Measurements from ENCODE around the gene SLC12A4. TPM values are rescaled to one million over a fixed set of nuclear protein-coding genes. Genes with fewer than 3 reads are reported as not detected.
"Not testable (repeated sequence)": the region's sequence is repeated elsewhere in the genome, so short reads cannot be mapped to it uniquely, and the experiment has no call there.

Gene SLC12A4
- total and polyA plus RNA-seq, 2 of the 13 experiments (the other 11 are each of a cell fraction or from before 2014, with no cell fraction given): 65.1 to 84.3 TPM

DNA sequence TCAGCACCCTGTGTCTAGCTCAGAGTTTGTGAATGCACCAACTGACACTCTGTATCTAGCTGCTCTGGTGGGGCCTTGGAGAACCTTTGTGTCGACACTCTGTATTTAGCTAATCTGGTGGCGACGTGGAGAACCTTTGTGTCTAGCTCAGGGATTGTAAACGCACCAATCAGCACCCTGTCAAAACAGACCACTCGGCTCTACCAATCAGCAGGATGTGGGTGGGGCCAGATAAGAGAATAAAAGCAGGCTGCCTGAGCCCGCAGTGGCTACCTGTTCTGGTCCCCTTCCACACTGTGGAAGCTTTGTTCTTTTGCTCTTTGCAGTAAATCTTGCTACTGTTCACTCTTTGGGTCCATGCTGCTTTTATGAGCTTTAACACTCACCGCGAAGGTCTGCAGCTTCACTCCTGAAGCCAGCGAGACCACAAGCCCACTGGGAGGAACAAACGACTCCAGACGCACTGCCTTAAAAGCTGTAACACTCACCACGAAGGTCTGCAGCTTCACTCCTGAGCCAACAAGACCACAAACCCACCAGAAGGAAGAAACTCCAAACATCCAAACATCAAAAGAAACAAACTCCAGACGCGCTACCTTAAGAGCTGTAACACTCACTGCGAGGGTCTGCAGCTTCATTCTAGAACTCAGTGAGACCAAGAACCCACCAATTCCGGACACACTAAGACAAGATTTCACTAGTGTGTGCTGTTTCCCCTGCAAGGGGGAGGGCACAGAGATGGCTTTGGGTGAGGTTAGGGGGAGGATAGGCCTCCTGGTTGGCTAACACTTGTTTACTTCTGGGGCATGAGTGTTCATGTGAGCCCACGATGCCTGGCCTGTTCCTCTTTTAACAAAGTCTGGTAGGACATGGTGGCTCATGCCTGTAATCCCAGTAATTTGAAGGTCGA, 30.6 kb upstream of the SLC12A4 start, which contains the start of gene DPEP2 (continued):
- not testable (repeated sequence) for TF ChIP-seq FOXA1, TCF12, SP1 (IDR thresholded peaks at IDR 0.05)
- TF ChIP-seq FOXA1 (CRISPR knock-in tag; IDR thresholded peaks at IDR 0.05) (peak; percentile 45; the same call in 1 of the 2 replicates), FOXK1 (CRISPR knock-in tag; IDR thresholded peaks at IDR 0.05; ENCODE audit: borderline replicate concordance, low read depth) (peak; percentile 64), SKI (IDR thresholded peaks at IDR 0.05; ENCODE audit: partially characterized antibody) (peak; percentile 54), GTF2F1 (IDR thresholded peaks at IDR 0.05; ENCODE audit: low read length) (peak; percentile 85; the same call in 1 of the 2 replicates), KAT8 (CRISPR knock-in tag; IDR thresholded peaks at IDR 0.05) (peak; percentile 47; the same call in 1 of the 2 replicates), SALL1 (CRISPR knock-in tag; IDR thresholded peaks at IDR 0.05) (0 out of 2 replicates have a peak, but pooled peaks have one; percentile 39), GATAD2A (CRISPR knock-in tag; IDR thresholded peaks at IDR 0.05) (peak; percentile 21; the same call in 1 of the 2 replicates), ARID2 (CRISPR knock-in tag; IDR thresholded peaks at IDR 0.05; ENCODE audit: borderline replicate concordance) (peak; percentile 68; the same call in 1 of the 2 replicates), ETV5 (CRISPR knock-in tag; IDR thresholded peaks at IDR 0.05; ENCODE audit: borderline replicate concordance) (0 out of 2 replicates have a peak, but pooled peaks have one; percentile 17), ELF3 (CRISPR knock-in tag; IDR thresholded peaks at IDR 0.05) (0 out of 2 replicates have a peak, but pooled peaks have one; percentile 18), RBFOX2 (IDR thresholded peaks at IDR 0.05; ENCODE audit: low read depth, low read length) (0 out of 2 replicates have a peak, but pooled peaks have one; percentile 28), TP53 (CRISPR knock-in tag; conservative IDR thresholded peaks at IDR 0.05) (0 out of 2 replicates have a peak, but pooled peaks have one; percentile 52), TCF12 (CRISPR knock-in tag; IDR thresholded peaks at IDR 0.05) (0 out of 2 replicates have a peak, but pooled peaks have one; percentile 55), TOPORS (CRISPR knock-in tag; IDR thresholded peaks at IDR 0.05) (0 out of 2 replicates have a peak, but pooled peaks have one; percentile 77), ZNF350 (CRISPR knock-in tag; IDR thresholded peaks at IDR 0.05; ENCODE audit: borderline replicate concordance, low read depth) (peak; percentile 47; the same call in 1 of the 2 replicates), POLR2A (IDR thresholded peaks at IDR 0.05; ENCODE audit: insufficient read depth in 1 of 2, low read depth in 2 of 2, low read length in 2 of 2) (peak; percentile 75 to 86), POGZ (CRISPR knock-in tag; IDR thresholded peaks at IDR 0.05) (peak; percentile 92), RXRB (CRISPR knock-in tag; IDR thresholded peaks at IDR 0.05; ENCODE audit: borderline replicate concordance) (peak; percentile 46; the same call in 1 of the 2 replicates), ZSCAN9 (CRISPR knock-in tag; IDR thresholded peaks at IDR 0.05; ENCODE audit: borderline replicate concordance) (peak; percentile 68; the same call in 1 of the 2 replicates), SNAPC2 (CRISPR knock-in tag; IDR thresholded peaks at IDR 0.05) (peak; percentile 37; the same call in 1 of the 2 replicates), SP1 (CRISPR knock-in tag; IDR thresholded peaks at IDR 0.05) (peak; percentile 36; the same call in 1 of the 2 replicates)
- TF ChIP-seq, protein P1, sequence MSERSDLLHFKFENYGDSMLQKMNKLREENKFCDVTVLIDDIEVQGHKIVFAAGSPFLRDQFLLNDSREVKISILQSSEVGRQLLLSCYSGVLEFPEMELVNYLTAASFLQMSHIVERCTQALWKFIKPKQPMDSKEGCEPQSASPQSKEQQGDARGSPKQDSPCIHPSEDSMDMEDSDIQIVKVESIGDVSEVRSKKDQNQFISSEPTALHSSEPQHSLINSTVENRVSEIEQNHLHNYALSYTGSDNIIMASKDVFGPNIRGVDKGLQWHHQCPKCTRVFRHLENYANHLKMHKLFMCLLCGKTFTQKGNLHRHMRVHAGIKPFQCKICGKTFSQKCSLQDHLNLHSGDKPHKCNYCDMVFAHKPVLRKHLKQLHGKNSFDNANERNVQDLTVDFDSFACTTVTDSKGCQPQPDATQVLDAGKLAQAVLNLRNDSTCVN (CRISPR knock-in tag; IDR thresholded peaks at IDR 0.05; ENCODE audit: borderline replicate concordance): peak; percentile 34; the same call in 1 of the 2 replicates
- TF ChIP-seq, protein P2, sequence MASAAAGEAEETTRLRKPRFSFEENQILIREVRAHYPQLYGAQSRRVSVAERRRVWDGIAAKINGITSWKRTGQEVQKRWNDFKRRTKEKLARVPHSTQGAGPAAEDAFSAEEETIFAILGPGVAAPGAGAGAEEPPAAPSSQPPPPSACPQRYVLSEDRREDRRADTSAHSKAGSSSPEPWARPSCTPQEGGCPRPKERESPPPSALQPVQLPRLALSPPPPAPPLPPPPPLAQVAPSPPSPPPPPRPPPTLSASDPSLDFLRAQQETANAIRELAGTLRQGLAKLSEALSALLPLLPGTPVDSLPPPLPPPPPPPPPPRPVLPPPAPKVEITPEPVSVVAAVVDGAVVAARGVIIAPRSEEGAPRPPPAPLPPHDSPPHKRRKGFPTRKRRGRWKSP (CRISPR knock-in tag; IDR thresholded peaks at IDR 0.05): peak; percentile 18; the same call in 1 of the 2 replicates
- TF ChIP-seq, protein P3, sequence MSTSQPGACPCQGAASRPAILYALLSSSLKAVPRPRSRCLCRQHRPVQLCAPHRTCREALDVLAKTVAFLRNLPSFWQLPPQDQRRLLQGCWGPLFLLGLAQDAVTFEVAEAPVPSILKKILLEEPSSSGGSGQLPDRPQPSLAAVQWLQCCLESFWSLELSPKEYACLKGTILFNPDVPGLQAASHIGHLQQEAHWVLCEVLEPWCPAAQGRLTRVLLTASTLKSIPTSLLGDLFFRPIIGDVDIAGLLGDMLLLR (CRISPR knock-in tag; IDR thresholded peaks at IDR 0.05): 0 out of 2 replicates have a peak, but pooled peaks have one; percentile 33
